Glutamatergic neuron (in vitro differentiated cells): ENCODE data around the gene TTC24. TPM values are rescaled to one million over a fixed set of nuclear protein-coding genes. Genes with fewer than 3 reads are reported as not detected.
A peak's percentile ranks its signal among the peaks of the same experiment; 100 is the strongest.

ENCODE experiments used
- DNase-seq: peaks from one replicate; pipeline ENCODE4 v3.0.0; 2022
- H3K27ac Mint-ChIP-seq: one replicate; pipeline ENCODE4 v1.8.0; 2020; ENCODE audit warnings: mild to moderate bottlenecking, mixed read lengths, inconsistent platforms; ENCODE audit not compliant: unreplicated experiment
- H3K27me3 Mint-ChIP-seq: one replicate; pipeline ENCODE4 v1.8.0; 2020; ENCODE audit warnings: mild to moderate bottlenecking, moderate library complexity, mixed read lengths, inconsistent platforms; ENCODE audit not compliant: unreplicated experiment
- H3K36me3 Mint-ChIP-seq: one replicate; pipeline ENCODE4 v1.8.0; 2020; ENCODE audit warnings: mild to moderate bottlenecking, mixed read lengths, inconsistent platforms; ENCODE audit not compliant: unreplicated experiment
- H3K4me1 Mint-ChIP-seq: one replicate; pipeline ENCODE4 v1.8.0; 2020; ENCODE audit warnings: mild to moderate bottlenecking, low read depth, mixed read lengths, inconsistent platforms; ENCODE audit not compliant: unreplicated experiment
- H3K4me3 Mint-ChIP-seq: one replicate; pipeline ENCODE4 v1.8.0; 2020; ENCODE audit warnings: mild to moderate bottlenecking, mixed read lengths, inconsistent platforms; ENCODE audit not compliant: unreplicated experiment
- H3K9me3 Mint-ChIP-seq: one replicate; pipeline ENCODE4 v1.8.0; 2020; ENCODE audit warnings: mild to moderate bottlenecking, moderate library complexity, mixed read lengths, inconsistent platforms; ENCODE audit not compliant: unreplicated experiment
- CTCF ChIP-seq: fragments of 200-600 bp; sonication (generic); IDR thresholded peaks from one replicate; pipeline ENCODE4 v1.5.0; 2021; ENCODE audit not compliant: partially characterized antibody, unreplicated experiment
- total RNA-seq: library from RNA; stranded (reverse); fragmentation: NEBNext Ultra II Directional; extraction: Animal tissue kit (Norgen Biotek cat#: 25700); gene quantifications from one replicate; pipeline ENCODE4 v1.2.1, GENCODE V29; 2021; ENCODE audit not compliant: unreplicated experiment

The TTC24 gene
- total RNA-seq, 1 donor from 2014 or later: not detected

GRCh38 chr1:156591181-156591431 is 11.6 kb downstream of the TTC24 start:
- peaks cover 8% of the 10 kb centered on the region for H3K9me3 Mint-ChIP-seq
- peak overlapping the region; percentile 62 for H3K27ac Mint-ChIP-seq
- TF ChIP-seq CTCF: no peak
- peaks cover 9% of the 10 kb centered on the region for H3K27me3 Mint-ChIP-seq
- no peaks in the 10 kb centered on the region for H3K36me3 Mint-ChIP-seq
- peak overlapping the region; percentile 87 for H3K4me3 Mint-ChIP-seq
- no peak for DNase-seq
- peaks cover 2% of the 10 kb centered on the region for H3K4me1 Mint-ChIP-seq

GRCh38 chr1:156591432-156592157 is 12.1 kb downstream of the TTC24 start, which contains the start of gene NAXE:
Gene NAXE, plus strand, starts transcription at chr1:156591776. Its CDS starts 29 bp downstream, at chr1:156591805.
- Mint-ChIP-seq H3K27me3 (peaks cover 9% of the 10 kb centered on the region), H3K27ac (peak within 1 kb of the TSS; percentile 62), H3K4me3 (peak within 1 kb of the TSS; percentile 87), H3K4me1 (peaks cover 2% of the 10 kb centered on the region), H3K36me3 (no peaks in the 10 kb centered on the region), H3K9me3 (peaks cover 8% of the 10 kb centered on the region)
- peak; percentile 73 for DNase-seq
- TF ChIP-seq CTCF: no peak

GRCh38 chr1:156592158-156592909 is 12.8 kb downstream of the TTC24 start:
- no peak overlapping the region for H3K27ac Mint-ChIP-seq

GRCh38 chr1:156592910-156593660 is 13.6 kb downstream of the TTC24 start:
- peak overlapping the region; percentile 82 for H3K4me3 Mint-ChIP-seq
- peaks cover 10% of the 10 kb centered on the region for H3K27me3 Mint-ChIP-seq
- H3K27ac Mint-ChIP-seq: no peak overlapping the region
- DNase-seq: no peak
- peaks cover 2% of the 10 kb centered on the region for H3K4me1 Mint-ChIP-seq
- TF ChIP-seq CTCF: no peak
- peaks cover 7% of the 10 kb centered on the region for H3K9me3 Mint-ChIP-seq
- no peaks in the 10 kb centered on the region for H3K36me3 Mint-ChIP-seq

More at GRCh38 chr1:156592158-156592909, 12.8 kb downstream of the TTC24 start:
- Mint-ChIP-seq H3K4me1 (peaks cover 2% of the 10 kb centered on the region), H3K27me3 (peaks cover 10% of the 10 kb centered on the region), H3K9me3 (peaks cover 8% of the 10 kb centered on the region), H3K4me3 (peak overlapping the region; percentile 82), H3K36me3 (no peaks in the 10 kb centered on the region)
- DNase-seq: no peak
- no peak for TF ChIP-seq CTCF
